Mesodermal cell (in vitro differentiated cells): ENCODE data around the gene PTPN4.

ENCODE experiments used
- H3K27ac ChIP-seq: 2 replicates; pipeline ENCODE4 v1.7.0; 2013; ENCODE audit warnings: mild to moderate bottlenecking, low read depth, low read length, moderate library complexity; ENCODE audit not compliant: severe bottlenecking
- H3K36me3 ChIP-seq: 2 replicates; pipeline ENCODE4 v1.7.1; 2013; ENCODE audit warnings: mild to moderate bottlenecking, low read length, moderate library complexity; ENCODE audit not compliant: control insufficient read depth, insufficient read depth
- H3K4me1 ChIP-seq: one replicate; pipeline ENCODE4 v1.7.1; 2013; ENCODE audit warnings: mild to moderate bottlenecking, low read length; ENCODE audit not compliant: insufficient read depth, control insufficient read depth, poor library complexity, severe bottlenecking
- H3K4me3 ChIP-seq: 2 replicates; pipeline ENCODE4 v1.7.0; 2013; ENCODE audit warnings: low read length, control low read depth, mild to moderate bottlenecking; ENCODE audit not compliant: insufficient read depth, poor library complexity, severe bottlenecking; ENCODE audit errors: extremely low read depth
- H3K9me3 ChIP-seq: 2 replicates; pipeline ENCODE4 v1.7.1; 2013; ENCODE audit warnings: mild to moderate bottlenecking, low read length, moderate library complexity; ENCODE audit not compliant: control insufficient read depth
- whole genome bisulfite sequencing, 2 experiments: methylation state at CpG; one replicate each; pipeline ENCODE4 v1.1.5; 2013; ENCODE audit warnings: missing lambda C conversion rate in 2 of 2; ENCODE audit not compliant: insufficient coverage in 2 of 2; 5-methylcytosine and 5-hydroxymethylcytosine counted together

PTPN4 gene

GRCh38 chr2:119856469-119856901, 96.8 kb downstream of the PTPN4 start:
- H3K36me3 ChIP-seq = no peaks in the 10 kb centered on the region
- WGBS, 2 experiments = 83% methylated on average over 1 of the region's 2 CpGs; no CpG with 5 or more reads in 1 of the 2 experiments
- H3K4me3 ChIP-seq = no peak overlapping the region
- H3K4me1 ChIP-seq = no peaks in the 10 kb centered on the region
- no peak overlapping the region for H3K27ac ChIP-seq
- peaks cover 15% of the 10 kb centered on the region for H3K9me3 ChIP-seq

GRCh38 chr2:119857742-119858141, 98.0 kb downstream of the PTPN4 start:
- peaks cover 3% of the 10 kb centered on the region for H3K9me3 ChIP-seq
- no peak overlapping the region for H3K27ac ChIP-seq
- no peaks in the 10 kb centered on the region for H3K36me3 ChIP-seq
- no peak overlapping the region for H3K4me3 ChIP-seq
- no peaks in the 10 kb centered on the region for H3K4me1 ChIP-seq
- 87 to 94% methylated on average over 2 to 3 of the region's 3 CpGs for WGBS, 2 experiments

DNA sequence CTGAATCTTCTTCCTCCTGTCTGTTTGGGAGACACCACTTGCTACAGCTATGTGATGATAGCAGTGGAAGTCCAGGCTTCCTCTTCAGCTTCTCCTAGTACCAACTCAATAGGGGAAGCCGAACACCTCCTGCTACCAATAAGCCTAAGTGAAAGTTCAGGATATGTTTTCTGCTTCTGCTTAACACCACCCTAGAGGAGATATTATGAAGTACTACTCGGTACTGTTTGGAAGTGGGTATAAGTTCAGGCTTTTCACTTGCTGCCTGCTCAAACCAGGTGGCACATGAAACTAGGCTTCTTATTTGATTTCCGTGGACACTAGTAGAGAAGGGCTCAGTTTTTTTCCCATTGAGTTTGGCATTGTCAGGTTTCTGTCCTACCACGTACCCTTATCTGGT, 99.8 kb downstream of the PTPN4 start:
- H3K27ac ChIP-seq = no peak overlapping the region
- H3K4me1 ChIP-seq = no peaks in the 10 kb centered on the region
- 90 to 100% methylated on average over 2 to 3 of the region's 4 CpGs for WGBS, 2 experiments

DNA sequence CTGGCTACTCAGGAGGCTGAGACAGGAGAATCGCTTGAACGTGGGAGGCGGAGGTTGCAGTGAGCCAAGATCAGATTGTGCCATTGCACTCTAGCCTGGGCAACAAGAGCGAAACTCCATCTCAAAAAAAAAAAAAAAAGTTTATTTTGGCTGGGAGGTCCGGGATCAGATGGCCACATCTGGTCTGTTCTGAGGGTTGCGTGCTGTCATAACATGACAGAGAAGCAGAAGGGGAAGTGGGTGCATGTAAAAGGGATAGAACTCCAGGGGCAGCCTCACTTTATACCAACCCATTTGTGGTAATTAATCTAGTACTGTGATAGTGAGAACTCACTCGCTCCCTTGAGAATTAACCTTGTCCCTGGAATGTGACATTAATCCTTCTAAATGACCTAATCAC, 101.2 kb downstream of the PTPN4 start:
- no peak overlapping the region for H3K4me3 ChIP-seq
- no peaks in the 10 kb centered on the region for H3K4me1 ChIP-seq
- no peak overlapping the region for H3K27ac ChIP-seq
- 93 to 100% methylated on average over 4 of the region's 7 CpGs for WGBS, 2 experiments
- H3K9me3 ChIP-seq = no peaks in the 10 kb centered on the region
- no peaks in the 10 kb centered on the region for H3K36me3 ChIP-seq

More for the DNA sequence above, 99.8 kb downstream of the PTPN4 start:
- Histone ChIP-seq H3K9me3 (no peaks in the 10 kb centered on the region), H3K36me3 (no peaks in the 10 kb centered on the region), H3K4me3 (no peak overlapping the region)

- no peaks in the 10 kb centered on the region for H3K9me3 ChIP-seq
- no peaks in the 10 kb centered on the region for H3K36me3 ChIP-seq
- WGBS, 2 experiments = 56% methylated on average over 1 of the region's 3 CpGs; no CpG with 5 or more reads in 1 of the 2 experiments
- H3K27ac ChIP-seq = no peak overlapping the region
- no peak overlapping the region for H3K4me3 ChIP-seq
- no peaks in the 10 kb centered on the region for H3K4me1 ChIP-seq
These were observed 102.6 kb downstream of the PTPN4 start for GRCh38 chr2:119862127-119862889.

- Histone ChIP-seq H3K27ac (no peak overlapping the region), H3K4me1 (no peaks in the 10 kb centered on the region), H3K9me3 (no peaks in the 10 kb centered on the region), H3K36me3 (no peaks in the 10 kb centered on the region), H3K4me3 (no peak overlapping the region)
- WGBS, 2 experiments = 100% methylated on average over 1 of the region's 3 CpGs; no CpG with 5 or more reads in 1 of the 2 experiments
These were observed 104.6 kb downstream of the PTPN4 start for GRCh38 chr2:119864318-119864717.

DNA sequence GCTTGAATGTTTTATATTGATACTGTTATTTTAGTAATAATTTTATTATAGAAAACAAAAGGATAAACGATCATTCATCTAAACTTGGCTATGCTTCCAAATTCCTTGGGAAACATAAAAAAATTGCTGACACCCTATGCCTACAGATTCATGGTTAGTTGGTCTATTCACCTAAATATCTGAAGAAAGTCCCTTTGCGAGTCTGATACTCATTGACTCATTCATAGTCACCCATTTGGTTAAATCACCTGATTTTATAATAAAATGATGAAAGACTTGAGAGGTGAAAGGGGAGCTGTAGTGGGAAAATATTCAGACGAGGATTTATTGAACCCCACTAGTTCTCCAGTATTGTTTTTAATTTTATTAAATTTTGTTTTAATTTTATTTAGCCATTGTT, 112.0 kb downstream of the PTPN4 start:
- Histone ChIP-seq H3K4me1 (peaks cover 6% of the 10 kb centered on the region), H3K4me3 (no peak overlapping the region), H3K9me3 (no peaks in the 10 kb centered on the region), H3K36me3 (no peaks in the 10 kb centered on the region), H3K27ac (no peak overlapping the region)
- no CpG with 5 or more reads among the region's 3 CpGs for WGBS, 2 experiments

GRCh38 chr2:119873350-119874315, 113.9 kb downstream of the PTPN4 start:
- H3K9me3 ChIP-seq = no peaks in the 10 kb centered on the region
- H3K36me3 ChIP-seq = no peaks in the 10 kb centered on the region
- H3K27ac ChIP-seq = peak overlapping the region; percentile 58
- H3K4me1 ChIP-seq = peaks cover 6% of the 10 kb centered on the region
- no peak overlapping the region for H3K4me3 ChIP-seq
- WGBS, 2 experiments = 86 to 100% methylated on average over 1 to 2 of the region's 4 CpGs

DNA sequence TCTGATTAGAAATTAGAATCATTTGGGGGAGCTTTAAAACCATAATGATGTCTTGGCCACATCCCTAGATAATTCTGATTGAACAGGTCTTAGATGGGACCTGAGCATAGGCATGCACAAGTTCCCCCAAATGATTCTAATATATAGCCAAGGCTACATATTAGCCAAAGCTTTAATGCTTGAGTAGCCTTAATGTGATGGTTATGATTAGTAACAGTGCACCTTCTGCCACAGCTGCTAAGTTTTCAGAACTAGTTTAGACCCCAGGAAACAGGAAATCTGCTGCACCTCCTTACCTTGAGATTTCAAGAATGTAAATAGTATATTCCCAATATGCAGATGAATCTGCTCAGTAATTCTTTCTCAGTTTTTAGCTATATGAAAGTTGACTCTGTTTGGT, 119.8 kb downstream of the PTPN4 start:
- Histone ChIP-seq H3K9me3 (no peaks in the 10 kb centered on the region), H3K36me3 (no peaks in the 10 kb centered on the region), H3K4me1 (no peaks in the 10 kb centered on the region), H3K4me3 (no peak overlapping the region), H3K27ac (no peak overlapping the region)

DNA sequence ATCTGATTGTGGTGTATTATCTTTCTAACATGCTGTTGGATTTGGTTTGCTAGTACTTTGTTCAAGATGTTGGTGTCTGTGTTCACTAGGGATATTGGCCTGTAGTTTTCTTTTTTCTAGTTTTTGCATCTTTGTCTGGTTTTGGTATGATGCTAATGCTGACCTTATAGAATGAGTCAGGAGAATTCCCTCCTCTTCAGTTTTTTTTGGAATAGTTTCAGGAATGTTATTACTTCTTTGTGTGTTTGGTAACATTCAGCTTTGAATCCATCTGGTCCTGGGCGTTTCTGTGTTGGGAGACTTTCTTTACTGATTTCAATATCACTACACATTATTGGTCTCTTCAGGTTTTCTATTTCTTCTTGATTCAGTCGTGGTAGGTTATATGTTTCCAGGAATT, 129.0 kb downstream of the PTPN4 start:
- WGBS, 2 experiments = no CpG with 5 or more reads among the region's 2 CpGs
- Histone ChIP-seq H3K9me3 (peaks cover 8% of the 10 kb centered on the region), H3K4me3 (no peak overlapping the region), H3K36me3 (no peaks in the 10 kb centered on the region), H3K4me1 (no peaks in the 10 kb centered on the region), H3K27ac (no peak overlapping the region)
